GM21528 (cell line): Measurements from ENCODE around the gene LRRTM4.

Experiments used
- ATAC-seq: cut with Tn5 transposase; IDR thresholded peaks from one replicate; pipeline ENCODE4 v1.9.1; 2021; ENCODE audit warnings: mild to moderate bottlenecking, moderate library complexity; ENCODE audit not compliant: unreplicated experiment, low FRiP score

Gene LRRTM4

DNA sequence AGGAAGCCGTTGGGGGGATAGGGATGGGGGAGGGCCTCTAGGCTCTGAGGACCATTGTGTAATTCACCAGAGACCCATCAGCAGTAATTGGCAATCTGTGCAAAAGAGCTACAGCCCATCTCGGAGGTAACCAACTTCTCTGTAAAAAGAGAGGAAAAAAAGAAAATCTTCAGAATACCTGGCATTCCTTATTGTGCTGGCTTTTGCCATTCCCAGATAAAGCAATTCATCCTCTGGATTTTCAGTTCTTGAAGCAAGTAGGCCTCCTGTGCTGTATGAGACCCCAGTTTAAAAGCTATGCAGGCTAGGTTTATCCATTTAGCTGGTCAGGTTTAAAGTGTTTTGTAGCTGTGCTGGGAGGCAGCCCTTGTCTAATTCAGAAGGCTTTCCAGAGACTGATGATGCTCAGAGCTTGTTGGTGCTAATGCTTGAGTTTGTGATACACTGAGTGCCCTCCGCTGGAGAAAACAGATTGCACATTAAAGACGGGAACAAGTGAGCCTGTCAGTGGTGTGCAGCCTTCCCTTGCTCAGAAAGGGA is at the start of gene LRRTM4:
TSS of gene LRRTM4 (minus strand) at position 446 of the 540 bp plus-strand sequence.
- no peak for ATAC-seq

DNA sequence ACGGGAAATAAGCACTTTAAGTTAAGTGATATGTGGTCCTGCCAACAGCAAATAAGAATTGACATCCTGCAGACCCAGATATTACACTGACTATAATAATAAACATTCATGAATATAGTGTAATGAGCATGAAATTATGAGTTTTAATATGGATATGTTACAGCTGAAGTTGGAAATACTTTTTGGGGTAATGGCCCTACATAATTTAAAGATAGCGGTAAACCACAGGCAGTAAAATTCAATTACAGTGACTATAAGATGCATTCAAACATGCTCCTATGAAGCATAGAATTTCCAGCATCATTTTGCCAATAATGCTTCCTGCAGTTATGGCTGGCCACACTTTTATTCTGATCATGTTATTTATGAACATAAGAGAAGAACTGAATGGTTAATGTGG is 49.4 kb upstream of the LRRTM4 start:
- ATAC-seq = no peak

DNA sequence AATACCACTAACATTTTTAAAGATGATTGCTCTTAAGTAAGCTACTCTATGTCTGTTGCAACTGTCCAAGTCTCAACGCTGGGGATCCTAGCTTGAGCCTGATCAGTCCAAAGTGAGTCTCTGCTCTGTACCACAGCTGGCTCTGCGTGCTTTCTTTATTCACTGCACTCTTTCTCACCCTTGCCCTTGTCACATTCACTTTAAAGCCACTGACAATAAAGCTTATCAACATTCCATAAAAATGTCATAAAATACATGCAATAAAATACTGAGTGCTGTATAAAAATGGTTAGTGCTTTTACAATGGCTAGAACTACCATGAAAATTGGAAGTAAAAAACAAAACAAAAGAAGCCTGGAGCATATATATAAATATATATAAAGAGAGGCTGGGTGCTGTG is 45.5 kb upstream of the LRRTM4 start:
- ATAC-seq = no peak

DNA sequence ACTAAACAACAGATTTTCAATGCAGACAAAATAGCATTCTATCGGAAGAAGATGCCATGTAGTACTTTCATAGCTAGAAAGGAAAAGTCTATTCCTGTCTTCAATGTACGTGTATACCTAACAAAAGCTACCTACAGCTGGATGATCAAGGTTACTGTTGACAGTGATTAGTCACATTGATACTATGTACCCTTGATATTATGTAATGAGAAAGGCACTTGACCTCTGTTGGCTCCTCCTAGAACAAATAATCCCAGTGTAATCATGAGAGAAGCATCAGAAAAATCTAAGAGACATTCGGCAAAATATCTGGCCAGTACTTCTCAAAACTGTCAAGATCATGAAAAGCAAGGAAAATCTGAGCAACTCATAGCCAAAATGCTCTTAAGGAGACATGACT is 44.4 kb upstream of the LRRTM4 start:
- no peak for ATAC-seq

DNA sequence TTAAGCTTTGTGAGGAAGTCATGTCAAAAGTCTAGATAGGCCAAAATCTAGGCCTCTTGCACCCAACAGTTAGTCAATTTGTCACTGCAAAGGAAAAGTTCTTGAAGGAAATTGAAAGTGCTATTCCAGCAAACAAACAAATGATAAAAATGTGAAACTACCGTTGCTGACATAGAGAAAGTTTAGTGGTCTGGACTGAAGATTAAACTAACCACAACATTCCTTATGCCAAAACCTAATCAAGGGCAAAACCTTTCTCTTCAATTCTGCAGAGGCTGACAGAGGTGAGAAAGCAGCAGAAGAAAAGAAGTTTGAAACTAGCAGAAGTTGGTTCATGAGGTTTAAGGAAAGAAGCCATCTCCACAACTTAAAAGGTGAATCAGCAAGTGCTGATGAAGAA is 44.0 kb upstream of the LRRTM4 start:
- ATAC-seq = no peak

DNA sequence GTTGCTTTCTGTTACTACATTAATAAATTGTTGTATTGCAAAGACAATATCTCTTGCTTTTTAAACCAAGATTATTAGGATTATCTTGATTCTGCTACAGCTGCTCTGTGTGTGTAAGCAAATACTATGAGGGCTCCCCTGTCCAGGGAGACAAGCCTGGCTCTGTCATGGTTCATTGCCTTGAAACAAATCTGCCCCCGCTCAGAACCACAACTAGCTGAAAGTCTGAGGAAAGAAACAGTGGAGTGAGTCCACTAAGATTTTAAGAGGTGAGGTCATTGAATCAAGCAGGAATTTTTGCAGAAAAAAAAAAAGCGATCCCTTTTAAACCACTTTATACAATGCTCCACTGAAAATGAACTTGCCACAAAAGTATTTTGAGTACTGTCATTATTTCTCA is 30.8 kb upstream of the LRRTM4 start:
- no peak for ATAC-seq

DNA sequence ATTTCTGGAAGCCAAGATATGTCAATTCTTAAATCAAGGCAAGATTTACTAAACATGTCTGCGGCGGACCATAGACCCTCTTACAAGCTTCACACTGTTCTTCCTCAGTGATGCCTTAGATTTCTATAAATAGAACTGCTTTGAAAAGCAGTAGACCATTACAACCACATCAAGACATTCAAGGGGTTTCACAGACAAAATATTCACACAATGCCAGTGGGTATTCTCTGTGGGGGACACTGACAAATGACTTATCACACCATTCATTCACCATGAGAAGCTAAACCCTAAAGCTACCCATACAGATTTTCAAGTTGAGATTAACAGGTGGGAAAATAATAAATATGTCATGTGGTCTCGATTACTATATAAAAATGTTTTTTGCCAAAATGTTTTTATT is 15.9 kb upstream of the LRRTM4 start:
- ATAC-seq = no peak

DNA sequence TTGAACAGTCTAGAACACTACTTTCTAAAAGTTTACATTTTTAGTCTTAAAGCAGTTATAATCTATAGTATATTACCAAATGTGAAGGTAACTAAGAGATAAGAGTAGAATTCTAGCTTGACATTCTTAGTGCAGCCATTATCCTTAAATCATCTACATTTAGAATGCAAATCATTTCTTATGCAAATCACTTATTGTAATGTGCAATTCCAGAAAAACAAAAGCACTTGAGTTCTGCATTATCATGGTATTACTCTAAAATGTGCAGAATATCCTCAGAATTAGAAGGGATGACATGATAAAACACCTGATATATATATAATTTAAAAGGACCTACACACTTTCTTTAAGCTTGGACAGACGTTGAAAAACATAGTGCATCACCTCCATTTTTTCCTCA is 712 bp upstream of the LRRTM4 start:
- no peak for ATAC-seq

DNA sequence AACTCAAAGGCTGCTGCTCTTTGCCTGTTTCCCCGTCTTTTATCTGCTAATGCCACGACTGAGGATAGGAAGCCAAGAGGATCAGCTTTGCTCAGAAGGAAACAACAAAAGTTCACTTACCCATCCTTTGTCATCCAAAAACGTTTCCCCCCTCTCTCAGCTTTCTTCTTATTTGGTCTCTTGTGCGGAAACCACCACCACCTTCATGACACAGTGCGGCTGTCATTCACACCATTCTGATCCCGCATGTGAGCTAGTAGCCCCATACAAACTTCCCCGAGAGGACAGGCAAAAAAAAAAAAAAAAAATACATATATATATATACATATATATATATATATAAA is 656 bp downstream of the LRRTM4 start:
- no peak for ATAC-seq

DNA sequence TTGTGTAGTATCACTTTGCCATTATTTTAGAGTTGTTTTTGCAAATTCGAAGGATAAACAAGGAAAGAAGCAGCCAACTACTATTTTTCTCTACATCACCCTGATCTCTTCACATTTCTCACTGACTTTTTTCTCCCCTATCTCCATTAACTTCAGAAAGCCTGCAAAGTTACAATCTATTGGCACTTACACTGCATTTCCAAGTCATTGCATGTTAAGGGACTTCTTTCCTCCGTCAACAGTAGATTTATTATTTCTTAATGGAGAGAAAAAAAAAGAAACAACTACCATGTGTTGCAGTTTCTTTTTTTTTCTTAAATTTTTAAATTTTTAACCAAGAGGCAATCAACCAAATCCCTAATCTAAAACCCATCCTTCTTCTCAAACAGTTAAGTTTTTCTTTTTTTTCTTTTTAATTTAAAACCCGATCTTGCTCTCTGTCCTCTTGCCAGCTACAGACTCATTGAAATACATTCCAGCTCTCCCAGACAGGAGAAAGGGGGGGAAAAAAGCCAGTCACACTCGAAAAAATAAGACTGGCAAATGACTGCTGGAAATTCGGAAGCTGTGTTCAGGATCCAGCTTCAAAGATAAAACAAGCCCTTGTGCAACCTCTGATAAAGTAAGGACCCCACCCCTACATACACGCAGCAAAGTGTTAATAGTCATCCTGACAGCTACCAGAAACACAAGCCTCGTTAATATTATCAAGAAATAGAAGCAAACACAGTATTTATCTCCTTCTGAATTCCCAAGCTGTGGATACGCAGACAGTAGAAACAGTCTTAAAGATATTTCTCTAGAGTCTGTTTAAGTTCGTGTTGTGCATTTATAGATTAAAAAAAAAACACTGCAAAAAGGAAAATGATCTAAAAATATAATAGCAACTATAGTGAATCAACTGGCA is 1.3 kb downstream of the LRRTM4 start:
- ATAC-seq = no peak

DNA sequence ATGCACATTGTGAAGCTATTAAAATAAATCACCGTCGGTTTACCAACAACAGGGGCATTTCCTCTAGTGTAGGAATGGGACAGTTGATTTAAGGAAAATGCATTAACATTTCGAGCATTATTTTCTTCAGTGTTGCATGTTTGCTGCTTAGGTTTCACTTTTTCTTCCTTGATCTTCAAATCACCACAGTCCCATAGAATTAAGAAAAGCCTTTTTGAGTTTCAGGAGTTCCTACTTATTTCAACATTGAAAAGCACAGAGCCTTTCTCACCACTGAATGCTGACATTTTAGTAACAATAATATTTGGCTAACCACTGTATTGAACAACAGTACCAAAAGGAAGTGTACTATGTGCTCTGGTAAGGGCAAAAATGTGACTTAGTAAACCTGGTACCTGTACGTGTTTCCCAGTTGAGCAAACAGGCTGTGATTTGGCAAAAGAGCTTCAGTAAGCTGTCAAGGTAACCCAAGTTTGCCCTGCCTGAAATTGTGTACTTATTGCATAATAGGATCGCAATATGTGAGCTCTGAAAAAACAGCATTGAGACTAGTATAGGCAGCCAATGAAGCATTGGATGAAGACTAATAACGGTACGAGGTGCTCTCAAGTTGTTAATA is 2.2 kb downstream of the LRRTM4 start:
- ATAC-seq = no peak

DNA sequence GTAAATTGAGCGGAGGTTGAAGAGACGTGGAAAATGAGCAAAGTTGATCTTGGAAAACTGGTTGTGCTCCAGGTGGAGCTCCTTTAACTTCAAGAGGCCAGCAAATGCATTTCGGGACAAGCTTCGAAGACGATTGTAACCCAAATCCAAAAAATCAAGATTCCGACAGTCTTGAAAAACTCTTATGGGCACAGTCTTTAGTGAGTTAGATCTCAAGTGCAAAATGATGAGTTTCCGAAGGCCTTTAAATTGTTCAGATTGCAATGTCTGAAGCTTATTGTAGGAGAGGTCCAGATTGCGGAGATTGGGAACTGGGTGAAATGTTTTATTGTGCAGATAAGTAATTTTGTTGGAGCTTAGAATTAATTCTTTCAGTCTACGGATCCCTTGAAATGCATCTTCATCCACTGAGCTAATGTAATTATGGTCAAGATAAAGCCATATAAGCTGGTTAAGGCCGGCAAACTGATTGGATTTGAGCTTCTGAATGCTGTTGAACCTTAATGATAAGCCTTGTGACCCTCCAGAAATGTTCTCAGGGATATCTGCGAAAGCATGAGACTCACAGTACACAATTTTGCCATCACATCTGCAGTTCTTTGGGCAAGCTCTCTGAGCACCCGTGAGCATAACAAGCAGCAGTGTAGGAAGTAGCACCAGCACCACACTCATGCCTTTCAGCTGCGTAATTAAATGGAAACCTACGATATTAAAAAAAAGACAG is 2.9 kb downstream of the LRRTM4 start:
- no peak for ATAC-seq

DNA sequence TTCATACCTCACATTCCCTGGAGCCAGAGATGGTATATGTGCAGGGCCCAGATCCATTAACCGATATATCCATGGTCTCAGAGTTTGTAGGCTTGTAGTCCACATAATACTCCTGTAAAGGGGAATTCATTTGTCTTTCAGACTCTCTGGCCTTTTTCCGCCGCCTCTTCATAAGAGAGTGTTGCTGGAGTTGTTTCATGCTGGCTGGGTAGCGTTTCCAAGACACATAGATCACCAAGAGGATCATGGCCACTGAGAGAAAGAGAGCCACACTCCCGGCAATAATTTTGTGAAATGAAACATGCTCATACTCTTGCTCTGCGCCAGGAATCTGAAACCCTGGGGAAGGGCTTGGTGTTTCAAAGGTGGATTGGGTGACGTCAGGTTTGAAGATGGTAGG is 3.9 kb downstream of the LRRTM4 start:
- no peak for ATAC-seq

DNA sequence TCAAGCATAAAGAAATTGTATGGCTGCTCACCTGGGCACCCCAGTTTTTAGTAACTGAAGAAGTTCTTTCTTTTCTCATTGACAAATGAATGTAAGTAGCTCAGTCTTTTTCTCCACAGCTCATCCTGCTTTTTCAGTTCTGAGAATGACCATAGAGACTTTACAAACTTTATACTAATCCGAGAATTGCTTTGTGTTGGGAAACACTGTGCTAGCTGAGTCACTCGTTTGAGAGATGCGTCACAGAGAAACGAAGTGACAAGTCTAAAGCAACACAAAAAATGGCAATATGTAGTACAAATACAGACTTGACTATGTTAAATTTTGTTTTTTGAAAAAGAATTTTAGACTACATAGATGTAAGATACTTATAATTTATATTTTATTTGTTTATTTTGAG is 9.0 kb downstream of the LRRTM4 start:
- no peak for ATAC-seq

DNA sequence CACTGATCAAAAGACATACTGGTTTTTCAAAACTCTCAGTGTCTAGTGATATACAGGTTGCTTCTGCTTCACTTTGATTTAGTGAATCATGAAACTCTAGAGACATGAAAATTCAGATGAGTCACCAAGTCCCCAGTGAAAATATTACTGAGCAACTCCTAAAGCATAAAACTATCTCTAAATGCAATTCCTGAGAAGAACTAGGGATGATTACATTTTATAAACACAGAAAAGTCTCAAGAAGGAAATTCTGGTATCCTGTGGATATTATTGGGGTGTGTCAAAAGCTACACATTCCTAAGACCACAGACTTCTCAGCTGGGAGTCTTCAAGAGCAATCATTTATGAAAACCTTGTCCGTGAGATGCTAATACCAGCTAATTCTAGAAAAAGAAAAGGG is 9.7 kb downstream of the LRRTM4 start:
- no peak for ATAC-seq

DNA sequence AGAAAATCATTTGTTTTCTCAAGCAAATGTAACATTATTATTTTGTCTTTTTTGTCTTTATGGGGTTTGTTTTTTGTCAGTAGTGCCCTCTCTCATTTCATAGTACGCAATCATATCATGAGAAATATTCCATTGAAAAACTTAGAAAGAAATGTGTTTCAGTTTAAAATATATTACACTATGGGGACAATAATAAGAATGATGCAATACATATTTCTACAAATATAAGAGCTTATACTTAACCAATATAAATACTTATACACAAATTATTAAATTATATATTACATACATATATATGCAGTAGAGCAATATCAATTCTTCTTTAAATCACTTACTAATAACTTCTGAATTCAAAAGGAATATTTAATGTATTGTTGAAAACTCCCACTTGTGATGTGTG is 13.7 kb downstream of the LRRTM4 start:
- ATAC-seq = no peak

DNA sequence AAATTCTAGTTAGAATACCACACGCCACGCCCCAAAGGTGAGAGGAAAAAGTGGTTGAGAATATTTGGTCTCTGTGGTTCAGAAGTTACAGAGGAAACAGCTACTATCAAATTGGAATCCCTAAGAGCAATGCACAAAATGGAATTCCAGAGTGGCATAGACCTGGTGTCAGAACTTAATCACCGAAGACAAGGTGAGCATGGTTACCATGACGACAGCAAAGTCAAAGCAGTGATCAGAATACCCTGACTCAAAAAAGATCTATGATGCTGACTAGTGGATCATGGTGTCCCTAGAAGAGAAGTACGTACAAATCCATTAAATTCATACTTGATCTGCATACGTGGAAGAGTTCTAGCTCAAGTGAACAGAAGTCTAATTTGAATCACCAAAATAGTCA is 14.5 kb downstream of the LRRTM4 start:
- ATAC-seq = no peak

DNA sequence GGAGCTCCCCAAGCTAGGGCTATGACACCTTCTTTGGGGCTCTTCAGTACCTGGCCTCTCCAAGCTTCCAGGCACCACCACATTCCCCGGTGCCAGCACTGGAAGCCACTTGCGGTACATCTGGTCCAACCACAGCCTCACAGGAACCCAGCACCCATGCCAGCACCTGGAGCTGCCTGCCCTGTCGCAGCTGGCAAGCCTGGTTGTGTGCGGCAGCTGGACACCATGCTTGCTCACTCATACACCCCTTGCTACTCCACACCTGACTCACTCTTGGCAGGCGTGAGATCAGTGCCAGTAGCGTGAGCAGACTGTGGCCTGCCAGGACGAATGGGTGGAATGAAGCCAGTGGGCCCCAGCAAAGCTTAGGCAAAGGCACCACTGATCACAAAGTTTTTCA is 34.0 kb downstream of the LRRTM4 start:
- no peak for ATAC-seq

DNA sequence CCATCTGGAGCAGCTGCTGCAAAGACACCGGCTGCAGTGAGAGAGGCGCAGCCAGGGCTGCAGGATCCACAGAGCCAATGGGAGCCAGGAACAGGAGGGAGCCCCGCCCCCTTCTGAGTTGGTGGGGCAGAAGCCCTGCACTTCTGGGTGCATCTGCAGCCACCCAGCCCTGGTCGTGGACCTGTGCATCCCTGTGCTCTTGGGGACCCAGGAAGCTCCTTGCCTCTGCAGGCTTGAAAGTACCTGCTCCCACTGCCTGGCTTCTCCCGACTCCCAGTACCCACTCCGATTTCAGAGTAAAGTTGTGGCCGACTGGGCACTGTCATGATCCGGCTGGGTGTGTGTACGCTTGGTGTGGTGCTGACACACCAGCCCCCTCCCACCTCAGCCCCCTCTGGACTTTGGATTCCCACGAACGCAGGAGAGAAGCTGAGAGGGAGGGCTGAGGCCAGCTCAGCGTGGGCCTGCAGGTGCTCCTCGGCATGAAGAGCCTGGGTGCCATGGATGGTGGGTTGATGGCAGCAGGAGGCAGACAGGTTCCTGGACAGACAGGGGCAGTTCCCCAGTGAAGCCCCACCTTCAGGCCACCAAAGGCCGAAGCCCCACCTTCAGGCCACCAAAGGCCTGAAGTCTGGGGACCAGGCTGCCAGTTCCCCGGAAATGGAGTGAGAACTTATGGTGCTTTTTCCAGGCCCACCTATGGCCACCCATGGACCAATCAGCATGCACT is 34.9 kb downstream of the LRRTM4 start:
- no peak for ATAC-seq

DNA sequence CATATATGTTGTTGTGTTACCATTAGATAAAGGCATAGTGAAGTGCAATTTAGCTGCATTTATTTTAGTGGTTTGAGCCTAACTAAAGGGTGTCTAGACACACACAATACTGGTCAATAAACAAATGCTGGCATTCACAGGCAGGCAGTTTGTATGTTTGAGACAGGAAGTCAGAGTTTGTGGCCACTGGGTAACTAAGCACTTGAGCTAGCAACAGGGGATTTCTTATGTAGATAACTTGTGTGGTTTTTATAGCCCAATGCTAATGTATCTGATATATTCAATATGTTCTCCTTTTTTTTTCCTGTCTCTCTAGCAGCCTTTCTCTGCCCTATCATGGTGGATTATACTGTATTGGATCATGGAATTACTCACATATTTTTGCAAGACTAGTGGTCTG is 38.1 kb downstream of the LRRTM4 start:
- ATAC-seq = no peak

DNA sequence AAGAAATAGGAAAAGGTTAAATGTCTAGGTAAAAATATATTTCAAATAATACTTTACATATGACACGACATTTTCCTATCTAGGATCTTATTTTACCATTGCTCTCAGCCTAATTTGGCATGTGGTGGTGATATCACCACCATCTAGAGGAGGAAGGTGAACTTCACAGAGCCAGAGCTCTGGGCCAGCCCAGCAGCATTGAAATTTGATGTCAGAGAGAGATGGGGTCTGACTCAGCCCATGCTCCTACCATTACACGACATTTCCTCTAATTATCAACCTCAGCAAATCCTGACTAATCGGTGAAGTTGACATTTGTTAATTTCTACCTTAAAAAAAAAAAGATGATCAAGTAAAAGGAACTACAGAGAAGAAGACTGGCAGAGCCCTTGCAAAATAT is 42.3 kb downstream of the LRRTM4 start:
- ATAC-seq = no peak
